ENCODE data around the gene PLA2G2E. TPM values are rescaled to one million over a fixed set of nuclear protein-coding genes. Genes with fewer than 3 reads are reported as not detected.

PLA2G2E gene
- polyA plus RNA-seq, 1 donor, result not detected

Other genes with a start within 250 kb of the PLA2G2E start
- gene TMCO4, start 123.7 kb downstream of the PLA2G2E start, polyA plus RNA-seq, result 10.4 TPM
- gene RNF186, start 108.3 kb downstream of the PLA2G2E start, polyA plus RNA-seq, result 18.8 TPM
- gene OTUD3, start 41.2 kb downstream of the PLA2G2E start, polyA plus RNA-seq, result 27.7 TPM
- gene PLA2G2A, start 56.0 kb upstream of the PLA2G2E start, polyA plus RNA-seq, result 14.7 TPM
- gene PLA2G5, start 146.6 kb upstream of the PLA2G2E start, polyA plus RNA-seq, result 0.04 TPM
- 0.18 TPM for gene PLA2G2D, start 195.9 kb upstream of the PLA2G2E start, polyA plus RNA-seq
- gene PLA2G2F, start 215.7 kb upstream of the PLA2G2E start, polyA plus RNA-seq, result not detected